GM21381 (cell line): Measurements from ENCODE around the gene HNMT.
"Not testable (repeated sequence)": the region's sequence is repeated elsewhere in the genome, so short reads cannot be mapped to it uniquely, and the experiment has no call there.

Experiments used
- ATAC-seq: cut with Tn5 transposase; IDR thresholded peaks from one replicate; pipeline ENCODE4 v1.9.1; 2021; ENCODE audit warnings: mild to moderate bottlenecking, moderate library complexity; ENCODE audit not compliant: unreplicated experiment

Gene HNMT

GRCh38 chr2:137973280-137973679 is 9.0 kb downstream of the HNMT start:
- no peak for ATAC-seq

DNA sequence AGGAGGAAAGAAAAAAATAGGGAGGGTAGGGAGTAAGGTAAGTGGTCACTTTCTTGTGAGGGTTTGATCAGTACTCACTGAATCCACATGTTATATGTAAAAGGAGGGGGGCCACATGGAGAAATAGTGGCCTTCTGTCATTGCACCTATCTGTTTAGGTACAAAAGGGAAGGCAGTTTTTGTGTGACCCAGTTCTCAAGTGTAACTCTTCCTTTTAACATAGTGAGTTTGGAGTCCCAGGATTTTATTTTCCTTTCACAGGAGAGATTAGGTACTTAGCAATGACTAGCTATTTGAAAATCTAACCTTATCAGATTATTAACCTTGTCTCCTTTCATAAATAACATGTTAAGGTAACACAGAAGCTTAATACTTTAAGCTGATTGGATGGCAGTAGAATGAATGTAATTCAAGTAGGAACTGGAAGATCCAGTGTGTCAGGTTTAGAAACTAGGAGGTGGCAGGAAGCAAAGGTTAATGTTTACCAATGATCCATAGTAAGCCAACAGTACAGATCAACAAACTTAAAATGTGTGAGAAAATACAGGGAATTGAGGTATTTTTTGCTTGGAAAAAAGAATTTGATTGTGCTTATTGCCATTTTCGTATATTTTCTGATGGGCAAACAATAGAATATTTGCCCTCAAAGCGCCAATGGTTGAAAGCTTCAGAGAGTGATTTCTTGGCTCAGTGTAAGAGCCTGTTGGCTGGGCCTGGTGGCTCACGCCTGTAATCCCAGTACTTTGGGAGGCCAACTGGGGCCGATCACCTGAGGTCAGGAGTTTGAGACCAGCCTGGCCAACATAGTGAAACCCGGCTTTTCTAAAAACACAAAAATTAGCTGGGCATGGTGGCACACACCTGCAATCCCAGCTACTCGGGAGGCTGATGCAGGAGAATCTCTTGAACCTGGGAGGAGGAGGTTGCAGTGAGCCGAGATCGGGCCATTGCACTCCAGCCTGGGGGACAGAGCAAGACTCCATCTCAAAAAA is 11.3 kb downstream of the HNMT start:
- ATAC-seq, result no peak

DNA sequence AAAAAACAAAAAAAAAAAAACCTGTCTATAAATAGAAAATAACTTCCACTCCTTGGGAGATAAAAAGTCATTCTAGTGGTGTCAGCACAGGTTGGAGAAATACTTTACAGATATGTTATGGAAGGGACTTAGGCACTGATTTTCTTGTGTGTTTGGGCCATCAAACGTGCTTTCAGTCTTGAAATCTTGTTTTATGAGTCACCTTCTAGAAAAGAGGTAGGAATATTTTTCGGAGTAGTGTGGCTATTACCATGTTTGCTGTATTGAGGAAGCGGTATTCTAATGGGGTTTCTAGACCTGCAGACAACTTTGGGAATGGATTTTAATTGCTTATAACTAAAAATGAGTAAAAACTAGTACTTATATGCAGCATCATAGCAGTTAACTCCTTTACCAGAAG is 12.0 kb downstream of the HNMT start:
- ATAC-seq, result no peak

DNA sequence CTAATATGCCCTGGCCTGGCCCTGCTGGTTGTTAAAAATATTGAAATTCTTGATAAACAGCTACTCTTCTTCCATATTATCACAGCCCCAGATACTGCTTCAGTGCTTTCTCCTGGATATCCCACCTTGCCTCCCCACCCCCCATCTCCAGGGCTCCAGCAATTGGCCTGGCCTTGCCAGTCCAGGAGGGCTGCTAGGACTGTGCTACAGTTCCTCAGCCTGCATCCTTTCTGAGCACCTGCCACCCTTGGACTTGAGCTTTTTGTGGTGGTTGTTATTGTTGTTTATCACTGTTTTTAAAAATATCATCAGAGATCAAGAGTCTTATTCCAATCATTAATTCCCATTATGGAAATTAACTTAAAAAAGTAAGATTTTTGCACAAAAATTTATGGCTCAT is 13.5 kb downstream of the HNMT start:
- ATAC-seq, result no peak

- ATAC-seq, result no peak
Measured at GRCh38 chr2:137980459-137980858, 16.2 kb downstream of the HNMT start.

- ATAC-seq, result no peak
Measured at GRCh38 chr2:137981112-137981656, 16.9 kb downstream of the HNMT start.

DNA sequence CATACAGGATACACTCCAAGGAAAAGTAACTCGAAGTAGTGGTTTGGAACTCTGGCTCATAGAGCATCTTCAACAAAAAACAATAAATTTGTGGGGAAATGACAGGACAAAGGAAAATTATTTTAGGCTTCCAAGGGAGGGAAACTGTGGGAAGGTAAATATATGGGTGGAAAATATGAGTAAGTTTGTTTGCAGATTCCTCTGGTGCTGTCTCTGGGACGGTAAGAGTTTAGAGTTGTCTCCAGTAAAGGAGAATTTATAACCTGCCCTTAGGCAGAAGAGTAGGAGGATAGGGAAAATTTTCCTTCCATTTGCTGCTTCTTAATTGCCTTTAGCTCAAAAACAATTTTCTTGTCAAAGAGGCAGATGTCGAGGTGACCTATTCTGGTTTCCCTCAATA is 19.3 kb downstream of the HNMT start:
- ATAC-seq, result no peak

- no peak for ATAC-seq
Measured at GRCh38 chr2:137986268-137986667, 22.0 kb downstream of the HNMT start.

DNA sequence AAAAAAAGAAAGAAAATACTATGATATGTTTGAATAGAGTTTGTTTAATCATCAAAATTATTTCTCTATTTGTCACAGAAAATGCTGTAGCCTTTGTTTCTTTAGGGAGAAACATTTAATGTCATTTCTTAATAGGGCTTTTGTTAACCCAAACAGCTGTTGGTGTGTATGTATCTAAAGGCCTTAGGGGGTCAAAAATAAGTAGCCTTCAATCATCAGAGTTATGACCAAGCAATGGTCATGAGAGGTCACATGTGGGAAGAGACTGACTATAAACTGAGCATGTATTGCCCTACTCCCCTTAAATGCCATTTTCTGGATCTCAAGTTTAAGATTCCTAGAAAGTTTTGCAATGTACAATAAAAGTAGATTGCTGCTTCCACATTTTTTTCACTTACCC is 22.7 kb downstream of the HNMT start:
- no peak for ATAC-seq

- no peak for ATAC-seq
Measured at GRCh38 chr2:137991078-137991477, 26.8 kb downstream of the HNMT start.

- ATAC-seq, result no peak
Measured at GRCh38 chr2:137992039-137992646, 27.9 kb downstream of the HNMT start.

DNA sequence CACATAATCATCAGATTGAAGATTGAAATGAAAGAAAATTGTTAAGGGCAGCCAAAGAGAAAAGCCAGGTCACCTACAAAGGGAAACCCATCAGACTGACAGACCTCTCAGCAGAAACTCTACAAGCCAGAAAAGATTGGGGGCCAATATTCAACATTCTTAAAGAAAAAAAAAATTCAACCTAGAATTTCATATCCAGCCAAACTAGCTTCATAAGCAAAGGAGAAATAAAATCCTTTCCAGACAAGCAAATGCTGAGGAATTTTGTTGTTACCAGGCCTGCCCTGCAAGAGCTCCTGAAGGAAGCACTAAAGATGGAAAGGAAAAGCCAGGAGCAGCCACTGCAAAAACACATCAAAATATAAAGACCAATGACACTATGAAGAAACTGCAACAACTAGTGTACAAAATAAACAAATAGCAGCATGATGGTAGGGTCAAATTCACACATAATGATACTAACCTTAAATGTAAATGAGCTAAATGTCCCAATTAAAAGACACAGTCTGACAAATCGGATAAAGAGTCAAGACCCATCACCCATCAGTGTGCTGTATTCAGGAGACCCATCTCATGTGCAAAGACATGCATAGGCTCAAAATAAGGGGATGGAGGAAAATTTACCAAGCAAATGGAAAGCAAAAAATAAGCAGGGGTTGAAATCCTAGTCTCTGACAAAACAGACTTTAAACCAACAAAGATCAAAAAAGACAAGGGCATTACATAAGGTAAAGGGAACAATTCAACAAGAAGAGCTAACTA is 29.6 kb downstream of the HNMT start:
- ATAC-seq, result not testable (repeated sequence)

DNA sequence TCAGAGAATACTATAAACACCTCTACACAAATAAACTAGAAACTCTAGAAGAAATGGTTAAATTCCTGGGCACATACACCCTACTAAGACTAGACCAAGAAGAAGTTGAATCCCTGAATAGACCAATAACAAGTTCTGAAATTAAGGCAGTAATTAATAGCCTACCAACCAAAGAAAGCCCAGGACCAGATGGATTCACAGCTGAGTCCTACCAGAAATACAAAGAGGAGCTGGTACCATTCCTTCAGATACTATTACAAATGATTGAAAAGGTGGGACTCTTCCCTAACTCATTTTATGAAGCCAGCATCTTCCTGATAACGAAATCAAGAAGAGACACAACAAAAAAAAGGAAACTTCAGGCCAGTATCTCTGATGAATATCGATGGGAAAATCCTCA is 31.1 kb downstream of the HNMT start:
- ATAC-seq, result not testable (repeated sequence)

- ATAC-seq, result not testable (repeated sequence)
Measured at GRCh38 chr2:137996158-137996557, 31.9 kb downstream of the HNMT start.

DNA sequence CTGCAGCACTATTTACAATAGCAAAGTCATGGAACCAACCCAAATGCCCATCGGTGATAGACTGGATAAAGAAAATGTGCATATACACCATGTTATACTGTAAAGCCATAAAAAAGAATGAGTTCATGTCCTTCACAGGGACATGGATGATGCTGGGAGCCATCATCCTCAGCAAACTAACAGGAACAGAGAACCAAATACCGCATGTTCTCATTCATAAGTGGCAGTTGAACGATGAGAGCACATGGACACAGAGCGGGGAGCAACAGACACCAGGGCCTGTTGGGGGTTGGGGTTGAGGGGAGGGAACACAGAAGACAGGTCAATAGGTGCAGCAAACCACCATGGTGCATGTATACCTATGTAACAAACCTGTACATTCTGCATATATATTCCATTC is 33.5 kb downstream of the HNMT start:
- ATAC-seq, result no peak

- no peak for ATAC-seq
Measured at GRCh38 chr2:137998503-137998902, 34.2 kb downstream of the HNMT start.

GRCh38 chr2:137999273-137999672 is 35.0 kb downstream of the HNMT start:
- ATAC-seq, result no peak

DNA sequence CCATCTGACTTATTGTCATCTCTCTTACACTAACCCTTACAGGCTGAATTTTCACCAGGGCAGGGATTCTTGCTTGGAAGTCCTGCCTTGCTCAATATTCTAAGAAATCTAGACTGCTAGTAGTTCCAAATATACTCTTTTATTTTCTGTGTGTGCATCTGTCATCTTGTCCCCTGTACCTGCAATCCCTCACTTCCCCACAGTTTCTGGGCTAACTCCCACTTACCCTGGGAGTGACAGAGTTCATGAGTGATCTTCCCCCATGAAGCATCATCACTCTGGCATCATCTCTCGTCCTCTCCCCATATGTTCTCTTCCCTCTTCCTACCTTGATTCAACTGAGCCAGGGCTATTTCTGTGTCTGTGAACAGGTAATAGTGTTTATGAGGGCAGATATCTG is 35.7 kb downstream of the HNMT start:
- ATAC-seq, result no peak

GRCh38 chr2:138000796-138001195 is 36.5 kb downstream of the HNMT start:
- ATAC-seq, result no peak

- ATAC-seq, result no peak
Measured at GRCh38 chr2:138003411-138003810, 39.1 kb downstream of the HNMT start.

DNA sequence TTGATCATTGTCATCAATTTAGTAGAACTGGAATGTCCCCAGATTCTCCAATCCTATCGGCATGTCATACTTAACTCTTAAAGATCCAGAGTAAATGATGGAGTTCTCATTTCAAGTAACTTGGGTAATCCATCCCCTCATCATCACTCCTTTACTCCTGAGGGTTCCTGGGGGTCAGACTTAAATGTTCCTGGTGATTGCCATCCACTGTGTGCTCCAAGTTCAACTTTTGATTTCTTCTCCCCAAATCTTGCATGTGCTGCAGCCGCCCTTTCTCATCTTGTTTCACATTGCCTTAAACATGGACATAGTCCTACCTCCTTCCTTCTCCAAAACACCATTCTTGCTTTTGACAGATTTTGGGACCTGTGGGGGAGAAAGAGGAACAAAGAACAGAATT is 43.2 kb downstream of the HNMT start:
- ATAC-seq, result no peak
